GM12892 (cell line): ENCODE data around the gene PRSS48. TPM values are rescaled to one million over a fixed set of nuclear protein-coding genes. Genes with fewer than 3 reads are reported as not detected.
"Not testable (repeated sequence)": the region's sequence is repeated elsewhere in the genome, so short reads cannot be mapped to it uniquely, and the experiment has no call there.

Source experiments
- DNase-seq: peaks from one replicate; pipeline ENCODE4 v3.0.0; 2011; ENCODE audit not compliant: insufficient read length
- FAIRE-seq: peaks from 2 replicates; lab custom pipeline; 2011; peaks lifted over from hg19 to GRCh38; lab: Jason Lieb, UNC
- POLR2A ChIP-seq: IDR thresholded peaks from 2 replicates; pipeline ENCODE4 v1.6.1; 2011; ENCODE audit warnings: low read depth, low read length, control low read depth
- POLR2AphosphoS5 ChIP-seq: IDR thresholded peaks from 2 replicates; pipeline ENCODE4 v1.6.1; 2011; ENCODE audit warnings: low read depth, low read length, control low read depth
- TAF1 ChIP-seq: IDR thresholded peaks from 2 replicates; pipeline ENCODE4 v1.6.1; 2011; ENCODE audit warnings: low read depth, mild to moderate bottlenecking, control low read depth, low read length, borderline replicate concordance
- polyA plus RNA-seq: library from polyadenylated mRNA; unstranded; fragments of >200 nt; gene quantifications from one replicate; pipeline ENCODE4 v1.2.1, GENCODE V29; 2012; ENCODE audit warnings: missing spikeins, inconsistent platforms; ENCODE audit not compliant: missing spikeins

The PRSS48 gene
- not detected for polyA plus RNA-seq

- FAIRE-seq, result no peak
- DNase-seq, result peak; percentile 24
- TF ChIP-seq POLR2AphosphoS5 (no peak), TAF1 (no peak), POLR2A (no peak)
These were observed at the start of gene PRSS48 for GRCh38 chr4:151276787-151277562. PRSS48 (plus strand) TSS chr4:151277161; CDS start chr4:151277173, 12 bp downstream.

GRCh38 chr4:151227172-151227571 is 49.8 kb upstream of the PRSS48 start:
- no peak for FAIRE-seq
- no peak for DNase-seq
- no peak for TF ChIP-seq POLR2A

- TF ChIP-seq TAF1, result no peak
- no peak for TF ChIP-seq POLR2A
- TF ChIP-seq POLR2AphosphoS5, result no peak
- DNase-seq, result no peak
- no peak for FAIRE-seq
These were observed 49.2 kb upstream of the PRSS48 start for GRCh38 chr4:151227731-151228130.

- DNase-seq (no peak), FAIRE-seq (no peak)
- TF ChIP-seq POLR2A (no peak), TAF1 (no peak), POLR2AphosphoS5 (no peak)
These were observed 48.5 kb upstream of the PRSS48 start for GRCh38 chr4:151228189-151229119.

- DNase-seq (no peak), FAIRE-seq (no peak)
- TF ChIP-seq POLR2AphosphoS5, result no peak
- TF ChIP-seq POLR2A, result no peak
- TF ChIP-seq TAF1, result no peak
These were observed 44.9 kb upstream of the PRSS48 start for GRCh38 chr4:151231915-151232595.

- DNase-seq (no peak), FAIRE-seq (no peak)
- TF ChIP-seq POLR2AphosphoS5, result no peak
These were observed 43.4 kb upstream of the PRSS48 start for GRCh38 chr4:151233600-151233999.

GRCh38 chr4:151235373-151235772 is 41.6 kb upstream of the PRSS48 start:
- not testable (repeated sequence) for DNase-seq, FAIRE-seq

GRCh38 chr4:151236036-151236435 is 40.9 kb upstream of the PRSS48 start:
- TF ChIP-seq TAF1 (no peak), POLR2AphosphoS5 (no peak), POLR2A (no peak)
- DNase-seq (no peak), FAIRE-seq (no peak)

GRCh38 chr4:151238477-151238876 is 38.5 kb upstream of the PRSS48 start:
- DNase-seq (no peak), FAIRE-seq (no peak)
- TF ChIP-seq POLR2A (no peak), TAF1 (no peak), POLR2AphosphoS5 (no peak)

- FAIRE-seq, result no peak
- TF ChIP-seq TAF1 (no peak), POLR2A (no peak), POLR2AphosphoS5 (no peak)
- DNase-seq, result no peak
These were observed 37.4 kb upstream of the PRSS48 start for GRCh38 chr4:151239608-151240007.

GRCh38 chr4:151242305-151242704 is 34.7 kb upstream of the PRSS48 start:
- FAIRE-seq (no peak), DNase-seq (no peak)
- TF ChIP-seq TAF1 (no peak), POLR2A (no peak), POLR2AphosphoS5 (no peak)

- FAIRE-seq, result no peak
- TF ChIP-seq TAF1, result no peak
- TF ChIP-seq POLR2A, result no peak
- no peak for TF ChIP-seq POLR2AphosphoS5
- no peak for DNase-seq
These were observed 30.2 kb upstream of the PRSS48 start for GRCh38 chr4:151246742-151247141.
